ENCODE measurements around the gene ZDBF2.

GRCh38 chr2:206257861-206258260 lies 16.6 kb upstream of the ZDBF2 start:
- no peak for TF ChIP-seq USF2 (CRISPR knock-in tag; IDR thresholded peaks at IDR 0.05)
- TF ChIP-seq HNRNPH1 (optimal IDR thresholded peaks at IDR 0.05; ENCODE audit: low read depth, low read length): no peak
- no peak for TF ChIP-seq BRCA1 (IDR thresholded peaks at IDR 0.05)
- TF ChIP-seq BRCA1 (CRISPR knock-in tag; IDR thresholded peaks at IDR 0.05): no peak
- TF ChIP-seq MAX (CRISPR knock-in tag; IDR thresholded peaks at IDR 0.05): no peak
- TF ChIP-seq HCFC1 (IDR thresholded peaks at IDR 0.05; ENCODE audit: low read depth, low read length): no peak
- no peak for TF ChIP-seq FOXP4 (CRISPR knock-in tag; IDR thresholded peaks at IDR 0.05; ENCODE audit: borderline replicate concordance)
- no peak for TF ChIP-seq POLR2AphosphoS2 (IDR thresholded peaks at IDR 0.05; ENCODE audit: low read length)
- TF ChIP-seq ZNF274 (IDR thresholded peaks at IDR 0.05; ENCODE audit: borderline replicate concordance, low read depth, low read length): no peak
- no peak for TF ChIP-seq THRAP3 (IDR thresholded peaks at IDR 0.05; ENCODE audit: borderline replicate concordance)
- TF ChIP-seq CTCF (IDR thresholded peaks at IDR 0.05 in 2 of 3, conservative IDR thresholded peaks at IDR 0.05 in 1 of 3; ENCODE audit: insufficient read depth in 2 of 3, low read depth in 1 of 3, low read length in 3 of 3): no peak
- no peak for TF ChIP-seq PHB2 (IDR thresholded peaks at IDR 0.05; ENCODE audit: low read depth)
- no peak for TF ChIP-seq ZKSCAN3 (CRISPR knock-in tag; IDR thresholded peaks at IDR 0.05)

Measured in K562 (cell line).